ENCODE results near the gene JPH3. TPM values are rescaled to one million over a fixed set of nuclear protein-coding genes. Genes with fewer than 3 reads are reported as not detected.

Gene JPH3
- total RNA-seq, 4 donors from 2014 or later = 0.39 TPM; not detected in 3

GRCh38 chr16:87703835-87704375, 101.6 kb downstream of the JPH3 start:
- Histone ChIP-seq H3K27me3 (no peaks in the 10 kb centered on the region), H3K9me3 (no peaks in the 10 kb centered on the region), H3K27ac (no peak overlapping the region), H3K4me3 (no peak overlapping the region), H3K4me1 (peaks cover 0 to 23% (median 3%) of the 10 kb centered on the region in 4 donors), H3K36me3 (peaks cover 0 to 79% (median 0%) of the 10 kb centered on the region in 3 donors)
- DNase-seq (ENCODE audit: low spot score in 2 of 2) = no peak
- 87% methylated on average over 23 to 29 of the region's 29 CpGs for WGBS, 2 donors
- TF ChIP-seq POLR2A (IDR thresholded peaks at IDR 0.05) (no peak), CTCF (IDR thresholded peaks at IDR 0.05) (no peak), EP300 (IDR thresholded peaks at IDR 0.05) (no peak)

GRCh38 chr16:87704754-87705353, 102.5 kb downstream of the JPH3 start:
- WGBS, 2 donors = 85 to 90% methylated on average over 29 to 31 of the region's 34 CpGs
- Histone ChIP-seq H3K4me3 (no peak overlapping the region), H3K9me3 (no peaks in the 10 kb centered on the region), H3K27me3 (no peaks in the 10 kb centered on the region), H3K27ac (peak overlapping the region in 1 of 4 donors; percentile 60), H3K4me1 (peaks cover 0 to 23% (median 3%) of the 10 kb centered on the region in 4 donors), H3K36me3 (peaks cover 0 to 79% (median 0%) of the 10 kb centered on the region in 3 donors)
- no peak for TF ChIP-seq EP300 (IDR thresholded peaks at IDR 0.05)
- no peak for TF ChIP-seq CTCF (IDR thresholded peaks at IDR 0.05)
- TF ChIP-seq POLR2A (IDR thresholded peaks at IDR 0.05) = no peak
- DNase-seq (ENCODE audit: low spot score in 2 of 2) = no peak

- Histone ChIP-seq H3K27me3 (no peaks in the 10 kb centered on the region), H3K4me3 (no peak overlapping the region), H3K27ac (peak overlapping the region in 2 of 4 donors; percentile 10 to 60), H3K36me3 (peaks cover 0 to 79% (median 8%) of the 10 kb centered on the region in 3 donors), H3K4me1 (peaks cover 0 to 23% (median 3%) of the 10 kb centered on the region in 4 donors), H3K9me3 (no peaks in the 10 kb centered on the region)
- TF ChIP-seq POLR2A (IDR thresholded peaks at IDR 0.05) = no peak
- no peak for TF ChIP-seq EP300 (IDR thresholded peaks at IDR 0.05)
- no peak for TF ChIP-seq CTCF (IDR thresholded peaks at IDR 0.05)
- no peak for DNase-seq (ENCODE audit: low spot score in 2 of 2)
- 31 to 53% methylated on average over 25 to 31 of the region's 31 CpGs for WGBS, 2 donors
These were observed 103.5 kb downstream of the JPH3 start for GRCh38 chr16:87705771-87706277.

- TF ChIP-seq EP300 (IDR thresholded peaks at IDR 0.05) (no peak), POLR2A (IDR thresholded peaks at IDR 0.05) (no peak), CTCF (IDR thresholded peaks at IDR 0.05) (no peak)
- WGBS, 2 donors = 64 to 76% methylated on average over 25 of the region's 28 CpGs
- Histone ChIP-seq H3K4me3 (no peak overlapping the region), H3K27ac (peak overlapping the region in 1 of 4 donors; percentile 60), H3K36me3 (peaks cover 0 to 79% (median 9%) of the 10 kb centered on the region in 3 donors), H3K4me1 (peaks cover 0 to 23% (median 3%) of the 10 kb centered on the region in 4 donors), H3K9me3 (no peaks in the 10 kb centered on the region), H3K27me3 (no peaks in the 10 kb centered on the region)
- DNase-seq (ENCODE audit: low spot score in 2 of 2) = no peak
These were observed 104.1 kb downstream of the JPH3 start for GRCh38 chr16:87706278-87707000.

Measured in tibial nerve (tissue), 4 donors.